Pancreas (tissue), 10 donors: Measurements from ENCODE around the gene MTFR2. TPM values are rescaled to one million over a fixed set of nuclear protein-coding genes. Genes with fewer than 3 reads are reported as not detected.

Experiments
- ATAC-seq, 4 donors: fragments of 200-7000 bp; cut with Tn5 transposase; one replicate each; pipeline versions ENCODE4 v1.8.0 to v1.9.1; 2020; ENCODE audit warnings: mild to moderate bottlenecking in 4 of 4, moderate library complexity in 4 of 4
- DNase-seq, 6 donors: peaks; one replicate each; pipeline ENCODE4 v3.0.0-alpha.2; 2020
- FAIRE-seq: peaks from 2 replicates; lab custom pipeline; 2012; peaks lifted over from hg19 to GRCh38; lab: Jason Lieb, UNC
- H3K27ac ChIP-seq, 4 donors: fragments of 200-600 bp; sonication (generic); 1 replicate in 3 of 4; 2 replicates in 1 of 4; pipeline versions ENCODE4 v1.5.0 to v1.8.0; 2020
- H3K27me3 ChIP-seq, 4 donors: fragments of 200-600 bp; one replicate each; pipeline ENCODE4 v1.8.0; 2021
- H3K36me3 ChIP-seq, 3 donors: fragments of 200-600 bp; sonication (generic) in 1 of 3; one replicate each; pipeline versions ENCODE4 v1.5.0 to v1.8.0; 2020 to 2021
- H3K4me1 ChIP-seq, 3 donors: fragments of 200-600 bp; one replicate each; pipeline ENCODE4 v1.8.0; 2021
- H3K4me3 ChIP-seq, 4 donors: fragments of 200-600 bp; sonication (generic) in 2 of 4; one replicate each; pipeline versions ENCODE4 v1.5.0 to v1.8.0; 2020 to 2021
- H3K9me3 ChIP-seq, 4 donors: fragments of 200-600 bp; one replicate each; pipeline ENCODE4 v1.8.0; 2021
- CTCF ChIP-seq, 4 donors: fragments of 200-600 bp; sonication (generic) in 3 of 4; IDR thresholded peaks; one replicate each; pipeline versions ENCODE4 v1.5.0 to v1.8.0; 2021; ENCODE audit warnings: antibody characterized with exemption in 4 of 4
- WGBS, 2 donors: extraction: QIAGEN DNeasy Blood & Tissue Kit; methylation state at CpG; one replicate each; pipeline ENCODE4 v1.1.7; 2013; 5-methylcytosine and 5-hydroxymethylcytosine counted together
- intact Hi-C, 3 donors: fragments of 100-400 bp; cut with DNase I; formaldehyde crosslinking; loops; one replicate each; pipeline versions ENCODE4 v1.11.1 to v1.14.2; 2022
- polyA plus RNA-seq, 2 donors: library from polyadenylated mRNA; stranded (reverse); fragments of 200-250 nt; gene quantifications; one replicate each; pipeline ENCODE4 v1.2.3, GENCODE V29; 2013
- total RNA-seq, 6 donors: library from RNA; stranded (reverse); fragmentation: NEBNext Ultra II Directional in 4 of 6; extraction: Animal tissue kit (Norgen Biotek cat#: 25700) in 4 of 6; gene quantifications; one replicate each; pipeline versions ENCODE4 v1.2.1 to v1.2.4, GENCODE V29; 2021 to 2023
- donor health status: healthy with polysubstance abuse.
- donor health status: DM: no; HTN: no; CAD: no; lungs with moderate emphysema.
- donor health status: DM: no; HTN: no; CAD: no.
- donor health status: control.
- donor health status: control.
- donor health status: Bipolar disorder and iron deficiency.
- donor health status: DM: yes; HTN: yes; CAD: no.
- donor health status: DM: no; HTN: no; CAD: no.
- donor health status: DM: no; HTN: no; CAD: no.
- donor health status: DM: yes; HTN: yes; CAD: no.

The MTFR2 gene
- total and polyA plus RNA-seq, 8 donors = 0.08 to 0.61 (median 0.34) TPM; not detected in 1

GRCh38 chr6:136236466-136237293, 13.4 kb downstream of the MTFR2 start:
- Histone ChIP-seq H3K4me1 (no peaks in the 10 kb centered on the region), H3K36me3 (no peaks in the 10 kb centered on the region), H3K27me3 (no peaks in the 10 kb centered on the region), H3K27ac (no peak overlapping the region), H3K9me3 (no peaks in the 10 kb centered on the region), H3K4me3 (no peak overlapping the region)
- FAIRE-seq (no peak), ATAC-seq (no peak), DNase-seq (no peak)
- no peak for TF ChIP-seq CTCF (IDR thresholded peaks at IDR 0.05)
- intact Hi-C loops = loop anchor here in 1 of 3 donors (10.0 kb wide), 1 partner anchor 702 kb away; no protein-coding TSS in a partner anchor
- 79 to 91% methylated on average over 9 of the region's 9 CpGs for WGBS, 2 donors

DNA sequence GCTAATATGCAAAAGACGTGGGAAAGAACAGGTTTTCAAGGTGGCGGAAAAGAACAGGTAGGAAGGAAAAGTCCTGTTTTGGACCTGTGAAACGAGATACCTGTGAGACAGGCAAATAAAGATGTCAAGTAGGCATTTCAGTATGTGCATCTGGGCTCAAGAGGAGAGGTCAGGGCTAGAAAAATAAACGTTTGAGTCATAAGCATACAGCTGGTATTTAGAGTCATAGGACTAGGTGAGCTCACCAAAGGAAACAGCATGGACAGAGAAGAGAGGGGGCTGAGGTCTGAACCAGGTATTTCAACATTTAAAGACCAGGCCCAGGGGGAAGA, 14.9 kb downstream of the MTFR2 start:
- 67 to 75% methylated on average over 4 of the region's 4 CpGs for WGBS, 2 donors

GRCh38 chr6:136232701-136233100, 17.4 kb downstream of the MTFR2 start:
- FAIRE-seq (no peak), ATAC-seq (no peak), DNase-seq (no peak)
- H3K4me3 ChIP-seq = no peak overlapping the region
- H3K27me3 ChIP-seq = no peaks in the 10 kb centered on the region
- H3K36me3 ChIP-seq = no peaks in the 10 kb centered on the region
- 87 to 91% methylated on average over 1 of the region's 1 CpG for WGBS, 2 donors
- no peak overlapping the region for H3K27ac ChIP-seq
- intact Hi-C loops = loop anchor here in 1 of 3 donors (10.0 kb wide), 1 partner anchor 698 kb away; no protein-coding TSS in a partner anchor
- no peaks in the 10 kb centered on the region for H3K9me3 ChIP-seq
- no peaks in the 10 kb centered on the region for H3K4me1 ChIP-seq
- TF ChIP-seq CTCF (IDR thresholded peaks at IDR 0.05) = no peak

More for the DNA sequence above, 14.9 kb downstream of the MTFR2 start:
- H3K4me1 ChIP-seq = no peaks in the 10 kb centered on the region
- no peak for TF ChIP-seq CTCF (IDR thresholded peaks at IDR 0.05)
- H3K27ac ChIP-seq = no peak overlapping the region
- no peaks in the 10 kb centered on the region for H3K36me3 ChIP-seq
- H3K27me3 ChIP-seq = no peaks in the 10 kb centered on the region
- FAIRE-seq (no peak), DNase-seq (no peak), ATAC-seq (no peak)
- intact Hi-C loops = loop anchor here in 1 of 3 donors (10.0 kb wide), 1 partner anchor 700 kb away; no protein-coding TSS in a partner anchor
- H3K9me3 ChIP-seq = no peaks in the 10 kb centered on the region
- H3K4me3 ChIP-seq = no peak overlapping the region

DNA sequence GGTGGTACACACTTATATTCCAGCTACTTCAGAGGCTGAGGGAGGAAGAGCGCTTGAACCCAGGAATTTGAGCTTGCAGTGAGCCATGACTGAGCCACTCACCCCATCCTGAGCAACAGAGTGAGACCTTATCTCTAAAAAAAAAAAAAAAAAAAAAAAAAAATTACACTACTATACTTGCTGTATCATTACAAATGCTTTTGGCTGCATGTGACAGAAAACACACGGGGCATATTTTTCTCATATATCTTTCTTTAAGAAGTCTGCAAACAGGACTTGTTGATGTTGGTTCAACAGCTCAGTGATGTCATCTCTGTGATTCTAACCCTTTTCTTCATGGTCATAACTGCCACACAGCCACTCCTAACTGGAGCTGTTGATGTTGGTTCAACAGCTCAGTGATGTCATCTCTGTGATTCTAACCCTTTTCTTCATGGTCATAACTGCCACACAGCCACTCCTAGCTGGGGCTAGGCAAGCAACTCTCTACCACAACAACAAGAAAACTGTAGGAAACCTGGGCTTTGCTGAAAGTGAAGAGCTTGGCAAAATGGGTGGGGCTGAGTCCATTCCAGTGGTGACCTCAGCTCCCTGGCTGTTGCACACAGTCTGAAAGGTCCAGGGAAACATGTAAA, 19.8 kb downstream of the MTFR2 start:
- peaks cover 0 to 5% (median 0%) of the 10 kb centered on the region in 3 donors for H3K4me1 ChIP-seq
- no peaks in the 10 kb centered on the region for H3K36me3 ChIP-seq
- intact Hi-C loops = loop anchor here in 1 of 3 donors (10.0 kb wide), 1 partner anchor 696 kb away; no protein-coding TSS in a partner anchor
- DNase-seq = no peak
- no peak overlapping the region for H3K4me3 ChIP-seq
- no peaks in the 10 kb centered on the region for H3K27me3 ChIP-seq
- ATAC-seq = peak in 2 of 4 donors; percentile 33 to 35
- no peak for TF ChIP-seq CTCF (IDR thresholded peaks at IDR 0.05)
- WGBS, 2 donors = 74% methylated on average over 2 of the region's 2 CpGs
- no peaks in the 10 kb centered on the region for H3K9me3 ChIP-seq
- no peak overlapping the region for H3K27ac ChIP-seq
- no peak for FAIRE-seq
